Osteocyte (in vitro differentiated cells): Measurements from ENCODE around the gene SERPINA12. TPM values are rescaled to one million over a fixed set of nuclear protein-coding genes. Genes with fewer than 3 reads are reported as not detected.

Experiments used
- DNase-seq: peaks from one replicate; pipeline ENCODE4 v3.0.0; 2021; ENCODE audit warnings: mixed read lengths; ENCODE audit not compliant: unreplicated experiment; ENCODE audit errors: extremely low spot score
- H3K27ac Mint-ChIP-seq: one replicate; pipeline ENCODE4 v1.8.0; 2021; ENCODE audit warnings: mild to moderate bottlenecking, mixed read lengths; ENCODE audit not compliant: unreplicated experiment
- H3K27me3 Mint-ChIP-seq: one replicate; pipeline ENCODE4 v1.8.0; 2021; ENCODE audit warnings: mixed read lengths; ENCODE audit not compliant: unreplicated experiment
- H3K36me3 Mint-ChIP-seq: one replicate; pipeline ENCODE4 v1.8.0; 2021; ENCODE audit warnings: mixed read lengths; ENCODE audit not compliant: unreplicated experiment
- H3K4me1 Mint-ChIP-seq: one replicate; pipeline ENCODE4 v1.8.0; 2021; ENCODE audit warnings: mixed read lengths; ENCODE audit not compliant: unreplicated experiment
- H3K4me3 Mint-ChIP-seq: one replicate; pipeline ENCODE4 v1.8.0; 2021; ENCODE audit warnings: mild to moderate bottlenecking, moderate library complexity, mixed read lengths; ENCODE audit not compliant: unreplicated experiment
- H3K9me3 Mint-ChIP-seq: one replicate; pipeline ENCODE4 v1.8.0; 2021; ENCODE audit warnings: mixed read lengths; ENCODE audit not compliant: unreplicated experiment
- CTCF ChIP-seq: fragments of 200-600 bp; sonication (generic); IDR thresholded peaks from 2 replicates; pipeline ENCODE4 v1.5.0; 2021; ENCODE audit warnings: antibody characterized with exemption, mild to moderate bottlenecking, moderate library complexity
- total RNA-seq: library from RNA; stranded (reverse); gene quantifications from 2 replicates; pipeline ENCODE4 v1.2.1, GENCODE V29; 2021

SERPINA12 gene
- total RNA-seq, 1 donor from 2014 or later = not detected

GRCh38 chr14:94494085-94494484 is 15.2 kb downstream of the SERPINA12 start:
- no peak for TF ChIP-seq CTCF
- Mint-ChIP-seq H3K4me3 (no peak overlapping the region), H3K4me1 (no peaks in the 10 kb centered on the region), H3K9me3 (no peaks in the 10 kb centered on the region), H3K27me3 (peaks cover 19% of the 10 kb centered on the region), H3K36me3 (no peaks in the 10 kb centered on the region), H3K27ac (no peak overlapping the region)
- DNase-seq = no peak

GRCh38 chr14:94491511-94491910 is 17.8 kb downstream of the SERPINA12 start:
- Mint-ChIP-seq H3K27me3 (peaks cover 9% of the 10 kb centered on the region), H3K4me3 (no peak overlapping the region), H3K9me3 (no peaks in the 10 kb centered on the region), H3K4me1 (peaks cover 1% of the 10 kb centered on the region), H3K27ac (no peak overlapping the region), H3K36me3 (no peaks in the 10 kb centered on the region)
- DNase-seq = no peak
- TF ChIP-seq CTCF = no peak

GRCh38 chr14:94489336-94489735 is 19.9 kb downstream of the SERPINA12 start:
- DNase-seq = no peak
- no peaks in the 10 kb centered on the region for H3K9me3 Mint-ChIP-seq
- peaks cover 18% of the 10 kb centered on the region for H3K4me1 Mint-ChIP-seq
- H3K4me3 Mint-ChIP-seq = no peak overlapping the region
- H3K27me3 Mint-ChIP-seq = peaks cover 7% of the 10 kb centered on the region
- TF ChIP-seq CTCF = no peak
- no peak overlapping the region for H3K27ac Mint-ChIP-seq
- H3K36me3 Mint-ChIP-seq = no peaks in the 10 kb centered on the region

- H3K36me3 Mint-ChIP-seq = no peaks in the 10 kb centered on the region
- peaks cover 4% of the 10 kb centered on the region for H3K27me3 Mint-ChIP-seq
- no peak overlapping the region for H3K27ac Mint-ChIP-seq
- peaks cover 20% of the 10 kb centered on the region for H3K4me1 Mint-ChIP-seq
- H3K9me3 Mint-ChIP-seq = no peaks in the 10 kb centered on the region
- no peak overlapping the region for H3K4me3 Mint-ChIP-seq
- no peak for DNase-seq
- TF ChIP-seq CTCF = no peak
Observed at GRCh38 chr14:94486883-94487282, 22.4 kb downstream of the SERPINA12 start.

GRCh38 chr14:94485944-94486841 is 23.1 kb downstream of the SERPINA12 start:
- peaks cover 26% of the 10 kb centered on the region for H3K4me1 Mint-ChIP-seq
- H3K9me3 Mint-ChIP-seq = no peaks in the 10 kb centered on the region
- no peak overlapping the region for H3K27ac Mint-ChIP-seq
- H3K36me3 Mint-ChIP-seq = no peaks in the 10 kb centered on the region
- H3K4me3 Mint-ChIP-seq = peak overlapping the region; percentile 33
- peak; percentile 100 for TF ChIP-seq CTCF
- DNase-seq = peak; percentile 89
- peaks cover 4% of the 10 kb centered on the region for H3K27me3 Mint-ChIP-seq
